GM18519 (cell line): ENCODE measurements around the gene FBN2.
"Not testable (repeated sequence)": the region's sequence is repeated elsewhere in the genome, so short reads cannot be mapped to it uniquely, and the experiment has no call there.

ENCODE experiments used
- ATAC-seq: cut with Tn5 transposase; IDR thresholded peaks from one replicate; pipeline ENCODE4 v1.9.1; 2021; ENCODE audit warnings: mild to moderate bottlenecking, moderate library complexity; ENCODE audit not compliant: unreplicated experiment, low FRiP score

Gene FBN2

GRCh38 chr5:128483738-128484137, 54.3 kb downstream of the FBN2 start:
- ATAC-seq = no peak

DNA sequence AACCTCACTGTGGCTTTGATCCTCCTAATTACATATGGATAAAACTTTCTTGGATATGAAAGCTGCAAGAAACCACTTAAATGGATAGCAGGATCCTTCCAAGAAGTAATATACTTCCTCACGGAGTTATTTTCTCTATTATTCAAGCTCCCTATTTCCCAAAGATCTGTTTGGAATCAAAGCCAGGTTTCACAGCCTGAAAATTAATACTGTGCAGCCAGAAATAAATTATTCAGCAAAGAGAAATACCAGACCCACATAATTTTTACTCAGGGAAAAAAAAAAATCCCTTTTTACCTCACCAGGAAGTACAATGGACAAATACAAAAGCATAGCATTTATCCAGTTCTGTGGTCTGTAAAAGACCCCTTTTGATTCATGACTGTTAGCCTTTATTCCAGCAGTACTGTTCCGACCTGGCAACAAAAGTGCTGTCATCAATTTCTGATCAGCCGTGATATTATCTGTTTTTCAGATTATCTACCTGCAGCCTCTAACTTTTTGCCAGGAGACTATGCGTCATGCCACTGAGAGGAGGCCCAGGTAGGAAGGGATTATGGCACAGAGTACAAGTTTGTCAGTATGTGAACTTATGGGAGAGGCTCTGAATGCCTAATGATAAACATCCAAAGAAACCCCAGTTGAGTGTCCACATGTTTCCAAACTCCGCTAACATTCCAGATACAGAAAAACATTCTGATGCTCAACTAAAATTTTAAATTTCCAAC, 57.0 kb downstream of the FBN2 start:
- ATAC-seq = no peak

GRCh38 chr5:128480158-128480557, 57.9 kb downstream of the FBN2 start:
- ATAC-seq = no peak

GRCh38 chr5:128478386-128479368, 59.4 kb downstream of the FBN2 start:
- ATAC-seq = no peak

DNA sequence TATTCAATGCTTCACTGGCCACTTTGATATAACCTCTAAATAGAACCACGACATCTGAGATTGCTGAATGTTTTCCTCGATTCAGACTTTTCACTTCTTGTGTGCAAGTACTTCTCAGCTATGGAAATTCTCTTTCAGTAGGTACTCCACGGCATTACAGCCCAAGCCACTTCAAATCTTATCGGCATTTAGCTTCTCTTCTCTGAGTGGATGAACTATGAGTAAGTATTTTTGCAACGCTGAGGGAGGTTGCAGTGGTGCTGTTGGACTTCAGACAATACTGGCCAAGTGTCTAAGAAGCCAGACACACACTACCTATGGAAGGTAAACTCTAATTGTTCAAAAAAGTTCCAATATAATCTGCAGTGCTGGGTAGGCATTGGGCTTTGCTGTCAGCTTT, 60.1 kb downstream of the FBN2 start:
- no peak for ATAC-seq

DNA sequence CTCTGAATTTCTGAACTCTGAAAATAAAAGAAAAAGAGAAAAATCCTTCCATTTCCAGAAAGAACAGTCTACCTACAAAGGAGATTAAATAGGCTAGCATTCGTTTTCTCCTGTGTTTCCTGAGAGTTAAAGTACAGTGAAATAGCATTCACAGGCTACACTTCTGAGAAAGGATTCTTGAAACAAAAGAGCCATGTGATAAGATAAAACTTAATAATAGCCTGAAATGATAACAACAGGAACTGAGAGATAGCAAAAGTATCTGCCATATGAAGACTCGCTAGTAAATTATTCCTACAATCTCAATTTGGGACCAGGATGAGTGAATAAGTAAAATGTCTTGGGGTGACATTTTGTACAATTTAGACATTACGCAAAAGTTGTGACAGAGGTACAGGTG, 62.4 kb downstream of the FBN2 start:
- no peak for ATAC-seq

DNA sequence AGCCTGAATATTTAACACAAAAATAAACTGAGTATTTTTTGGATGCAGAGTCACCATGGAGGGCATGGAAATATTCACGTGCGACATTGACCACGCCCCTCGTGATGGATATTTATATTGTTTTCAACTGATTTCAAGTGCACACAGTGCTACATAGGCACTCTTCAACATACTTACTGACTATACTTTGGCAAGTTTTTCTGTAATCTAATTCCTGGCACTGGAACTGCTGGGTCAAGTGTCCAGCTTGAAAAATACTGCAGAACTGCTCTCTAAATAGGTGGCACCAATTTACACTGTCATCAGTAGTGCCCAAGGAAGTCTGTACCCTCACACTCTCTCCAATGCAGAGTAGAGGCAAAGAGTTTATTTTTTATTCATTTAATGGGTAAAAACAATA, 65.1 kb downstream of the FBN2 start:
- no peak for ATAC-seq

- no peak for ATAC-seq
These were observed 66.0 kb downstream of the FBN2 start for GRCh38 chr5:128472036-128472435.

- ATAC-seq = no peak
These were observed 67.4 kb downstream of the FBN2 start for GRCh38 chr5:128470663-128471062.

GRCh38 chr5:128469912-128470311, 68.1 kb downstream of the FBN2 start:
- no peak for ATAC-seq

DNA sequence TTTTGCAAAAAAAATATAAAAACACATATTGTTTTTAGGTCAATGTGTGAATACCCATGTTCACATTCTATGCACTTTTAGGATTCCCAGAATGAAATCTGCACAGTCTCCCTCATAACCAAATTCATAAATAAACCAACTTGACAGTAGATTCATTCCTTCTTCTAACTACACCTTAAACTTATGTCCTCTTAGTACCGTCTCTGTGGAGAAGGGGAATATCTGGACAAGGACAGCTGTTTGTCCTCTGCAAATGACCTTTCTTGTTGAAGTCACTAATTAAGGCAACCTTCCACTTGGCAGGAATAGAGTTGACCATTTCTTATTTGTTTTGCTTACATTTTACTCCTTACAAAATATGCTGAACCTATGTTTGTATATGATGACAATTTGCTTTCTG, 71.1 kb downstream of the FBN2 start:
- no peak for ATAC-seq

- ATAC-seq = no peak
These were observed 71.5 kb downstream of the FBN2 start for GRCh38 chr5:128466554-128466953.

GRCh38 chr5:128464596-128464995, 73.4 kb downstream of the FBN2 start:
- ATAC-seq = no peak

- ATAC-seq = no peak
These were observed 75.7 kb downstream of the FBN2 start for GRCh38 chr5:128462330-128462729.

GRCh38 chr5:128457147-128457915, 80.7 kb downstream of the FBN2 start:
- ATAC-seq = not testable (repeated sequence)

DNA sequence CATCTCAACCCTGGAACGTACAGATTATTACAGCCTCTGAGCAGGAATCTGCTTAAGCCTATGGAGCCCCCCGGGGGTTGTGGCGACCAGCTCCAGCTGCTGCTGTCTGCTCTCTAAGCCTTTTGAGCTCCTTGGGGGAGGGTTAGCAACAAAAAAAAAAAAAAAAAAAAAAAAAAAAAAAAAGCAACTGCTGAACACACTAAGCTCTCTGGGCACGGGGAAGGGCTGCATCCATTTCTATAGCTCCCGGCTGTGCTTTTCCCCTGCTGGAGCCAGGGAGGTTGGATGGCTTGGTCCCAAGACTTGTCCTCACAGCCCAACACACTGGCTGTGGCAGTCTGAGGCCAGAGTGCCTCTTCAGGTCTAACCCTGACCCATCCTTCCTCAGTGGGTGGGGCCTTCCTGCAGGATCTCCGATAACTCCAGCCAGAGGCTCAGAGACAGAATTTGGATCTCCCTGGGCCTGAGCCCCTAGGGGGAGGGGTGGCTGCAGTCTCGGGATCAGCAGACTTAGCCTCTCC, 82.1 kb downstream of the FBN2 start:
- no peak for ATAC-seq

DNA sequence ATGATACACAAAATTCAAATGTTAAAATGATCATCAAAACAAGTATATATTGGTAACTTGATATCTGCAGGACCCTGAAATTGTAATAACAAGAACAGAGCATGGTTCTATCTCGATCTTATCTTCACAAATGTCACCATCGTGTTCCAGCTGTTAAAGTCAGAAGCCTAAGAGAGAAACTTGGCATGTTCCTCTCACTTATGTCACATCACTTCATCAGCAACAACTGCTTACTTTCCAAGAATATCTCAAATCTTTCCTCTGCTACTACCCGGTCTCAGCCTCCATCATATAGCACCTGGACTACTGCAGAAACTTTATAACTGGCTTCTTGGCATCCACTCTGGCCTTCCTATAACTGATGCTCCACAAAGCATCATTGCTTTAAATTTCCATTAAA, 84.9 kb downstream of the FBN2 start:
- ATAC-seq = no peak

DNA sequence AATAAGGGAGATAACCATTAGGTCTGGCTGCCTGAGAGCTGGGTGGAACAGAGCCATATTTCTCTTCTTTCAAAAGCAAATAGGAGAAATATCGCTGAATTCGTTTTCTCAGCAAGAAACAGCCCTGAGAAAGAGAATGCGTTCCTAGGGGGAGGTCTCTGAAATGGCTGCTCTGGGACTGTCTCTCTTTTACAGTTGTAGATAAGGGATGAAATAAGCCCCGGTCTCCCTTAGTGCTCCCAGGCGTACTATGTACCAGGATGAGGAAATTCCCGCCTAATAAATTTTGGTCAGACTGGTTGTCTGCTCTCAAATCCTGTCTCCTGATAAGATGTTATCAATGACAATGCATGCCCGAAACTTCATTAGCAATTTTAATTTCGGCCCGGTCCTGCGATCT, 90.8 kb downstream of the FBN2 start:
- not testable (repeated sequence) for ATAC-seq

- no peak for ATAC-seq
These were observed 96.1 kb downstream of the FBN2 start for GRCh38 chr5:128441941-128442350.

- no peak for ATAC-seq
These were observed 96.9 kb downstream of the FBN2 start for GRCh38 chr5:128441165-128441564.

GRCh38 chr5:128436749-128437188, 101.3 kb downstream of the FBN2 start:
- ATAC-seq = no peak
